GM21786 (cell line): ENCODE measurements around the gene TOB1.

ENCODE experiments used
- ATAC-seq: cut with Tn5 transposase; IDR thresholded peaks from one replicate; pipeline ENCODE4 v1.9.1; 2021; ENCODE audit not compliant: unreplicated experiment

The TOB1 gene

DNA sequence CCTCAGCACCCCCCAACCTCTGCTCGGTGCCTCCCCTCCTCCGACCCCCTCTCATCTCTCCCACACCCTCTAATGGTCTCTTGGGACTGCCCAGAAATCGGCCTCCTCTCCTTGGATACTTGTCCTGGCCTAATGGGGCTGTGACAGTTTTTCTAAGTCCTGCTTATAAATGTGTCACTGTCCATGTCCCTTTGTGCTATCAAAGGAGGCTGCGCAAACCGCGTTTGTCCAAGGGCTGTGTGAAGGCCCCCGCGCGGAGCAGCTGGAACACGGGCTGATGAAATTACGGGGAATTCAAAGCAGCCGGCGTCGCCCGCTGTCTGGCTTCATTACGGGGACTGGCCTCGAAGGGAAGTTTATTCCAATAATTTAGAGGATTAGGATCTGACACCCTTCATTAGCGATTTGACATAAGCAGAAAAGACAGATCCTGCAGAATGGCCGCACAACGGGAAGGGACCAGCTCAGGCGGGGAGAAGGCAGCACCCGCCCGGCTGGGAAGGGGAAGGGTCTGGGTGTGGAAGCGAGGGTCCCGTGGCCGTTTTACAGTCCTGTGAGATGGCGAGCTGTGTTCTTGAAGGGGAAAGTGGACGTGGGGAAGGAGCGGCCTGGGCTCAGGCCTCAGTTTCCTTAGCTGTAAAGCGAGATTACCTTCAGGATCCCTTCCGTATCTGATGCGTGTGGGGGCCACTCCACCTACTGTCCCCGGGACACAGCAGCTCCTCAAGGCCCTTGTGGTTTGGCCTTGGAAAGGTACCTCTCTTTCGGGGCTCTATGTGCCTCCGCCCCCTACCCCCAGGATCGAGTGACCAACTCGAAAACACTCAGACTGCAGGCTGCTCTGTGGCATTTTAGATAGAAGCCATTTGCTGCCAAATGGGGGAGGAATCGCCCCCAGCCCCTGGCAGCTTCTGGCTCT, 32.4 kb downstream of the TOB1 start:
- ATAC-seq, result no peak

DNA sequence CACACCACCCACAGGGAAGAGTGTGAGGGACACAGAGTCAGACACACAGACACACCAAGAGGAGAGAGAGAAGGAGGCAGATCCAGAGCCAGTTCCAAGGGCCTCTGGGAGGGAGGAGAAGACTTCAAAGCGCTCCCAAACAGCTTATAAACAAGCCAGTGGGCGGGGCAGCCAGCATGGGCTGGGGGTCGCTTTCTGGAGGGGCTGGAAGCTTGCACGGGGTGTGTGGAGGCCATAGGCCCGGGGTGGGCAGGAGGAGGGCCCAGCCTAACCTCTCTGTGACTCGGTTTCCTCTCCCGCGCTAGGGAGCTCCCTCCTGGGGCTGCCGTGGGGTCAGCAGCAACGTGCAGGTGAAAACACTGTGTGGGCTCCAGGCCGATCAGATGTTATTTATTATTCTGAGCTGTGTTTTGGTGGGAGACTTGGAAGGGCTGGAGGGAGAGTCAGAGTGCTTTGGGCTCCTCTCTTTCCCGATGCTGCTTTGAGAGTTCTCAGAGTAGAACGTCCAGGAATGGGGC, 33.2 kb downstream of the TOB1 start:
- no peak for ATAC-seq

- ATAC-seq, result no peak
These were observed 33.8 kb downstream of the TOB1 start for GRCh38 chr17:50832267-50832863.

DNA sequence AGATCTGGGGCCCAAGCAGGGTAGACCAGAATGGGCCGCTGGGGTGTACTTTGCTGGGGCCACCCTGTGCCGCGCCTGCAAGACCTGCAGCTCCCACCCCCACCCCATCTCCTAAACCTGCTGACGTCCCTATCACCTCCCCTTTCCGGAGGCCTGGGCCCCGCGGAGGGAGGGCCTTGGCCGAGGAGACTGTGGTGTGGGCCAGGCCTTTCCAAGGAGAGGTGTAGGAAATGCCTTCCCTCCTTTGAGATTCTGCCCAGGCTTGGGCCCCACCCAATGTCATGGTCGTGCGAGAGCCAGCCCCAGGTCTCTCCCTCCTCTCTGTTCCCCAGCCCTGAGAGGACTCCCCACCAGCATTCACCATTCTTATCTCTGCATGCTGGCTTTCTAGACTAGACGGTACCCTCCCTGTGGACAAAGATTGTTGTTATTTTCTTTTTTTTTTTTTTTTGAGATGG, 34.7 kb downstream of the TOB1 start:
- ATAC-seq, result no peak

- ATAC-seq, result no peak
These were observed 35.2 kb downstream of the TOB1 start for GRCh38 chr17:50830994-50831393.

- ATAC-seq, result no peak
These were observed 35.8 kb downstream of the TOB1 start for GRCh38 chr17:50830352-50830751.

- no peak for ATAC-seq
These were observed 36.8 kb downstream of the TOB1 start for GRCh38 chr17:50829332-50829731.

- peak; percentile 86 for ATAC-seq
These were observed 37.5 kb downstream of the TOB1 start for GRCh38 chr17:50828508-50829170.

- no peak for ATAC-seq
These were observed 41.0 kb downstream of the TOB1 start for GRCh38 chr17:50825188-50825587.

DNA sequence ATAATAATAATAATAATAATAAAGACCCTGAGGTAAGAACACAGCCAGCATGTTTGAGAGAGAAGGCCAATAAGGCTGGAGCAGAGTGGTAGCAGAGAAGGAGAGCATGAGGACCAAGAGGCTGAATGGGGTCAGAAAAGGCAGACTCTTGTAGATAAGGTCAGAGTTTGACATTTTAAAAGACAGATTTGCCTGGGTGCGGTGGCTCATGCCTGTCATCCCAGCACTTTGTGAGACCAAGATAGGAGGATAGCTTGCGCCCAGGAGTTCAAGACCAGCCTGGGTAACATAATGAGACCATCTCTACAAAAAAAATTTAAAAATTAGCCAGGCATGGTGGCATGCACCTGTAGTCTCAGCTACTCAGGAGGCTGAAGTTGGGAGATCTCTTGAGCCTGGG, 41.7 kb downstream of the TOB1 start:
- no peak for ATAC-seq

GRCh38 chr17:50822550-50822949, 43.6 kb downstream of the TOB1 start:
- ATAC-seq, result no peak

GRCh38 chr17:50820651-50821050, 45.5 kb downstream of the TOB1 start:
- no peak for ATAC-seq

GRCh38 chr17:50818921-50819657, 47.1 kb downstream of the TOB1 start:
- no peak for ATAC-seq

DNA sequence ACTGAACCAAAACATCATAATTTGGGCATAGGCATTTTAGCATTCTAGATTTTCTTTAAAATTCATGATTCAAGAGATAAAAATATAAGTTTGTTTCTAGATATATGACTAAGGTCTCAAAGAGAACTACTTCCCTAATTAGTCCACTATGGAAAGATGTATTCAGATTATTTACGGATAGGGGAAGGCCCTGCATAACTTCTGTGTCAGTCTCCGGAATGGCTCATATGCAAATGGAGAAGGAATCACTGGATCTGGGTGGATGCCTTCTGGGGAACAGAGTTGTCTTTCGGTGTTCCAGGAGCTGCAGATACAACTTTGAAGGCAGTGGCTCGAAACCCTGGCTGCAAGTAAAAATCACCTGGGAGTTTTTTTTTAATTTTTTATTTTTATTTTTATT, 47.9 kb downstream of the TOB1 start:
- ATAC-seq, result no peak

GRCh38 chr17:50817838-50818237, 48.3 kb downstream of the TOB1 start:
- no peak for ATAC-seq

DNA sequence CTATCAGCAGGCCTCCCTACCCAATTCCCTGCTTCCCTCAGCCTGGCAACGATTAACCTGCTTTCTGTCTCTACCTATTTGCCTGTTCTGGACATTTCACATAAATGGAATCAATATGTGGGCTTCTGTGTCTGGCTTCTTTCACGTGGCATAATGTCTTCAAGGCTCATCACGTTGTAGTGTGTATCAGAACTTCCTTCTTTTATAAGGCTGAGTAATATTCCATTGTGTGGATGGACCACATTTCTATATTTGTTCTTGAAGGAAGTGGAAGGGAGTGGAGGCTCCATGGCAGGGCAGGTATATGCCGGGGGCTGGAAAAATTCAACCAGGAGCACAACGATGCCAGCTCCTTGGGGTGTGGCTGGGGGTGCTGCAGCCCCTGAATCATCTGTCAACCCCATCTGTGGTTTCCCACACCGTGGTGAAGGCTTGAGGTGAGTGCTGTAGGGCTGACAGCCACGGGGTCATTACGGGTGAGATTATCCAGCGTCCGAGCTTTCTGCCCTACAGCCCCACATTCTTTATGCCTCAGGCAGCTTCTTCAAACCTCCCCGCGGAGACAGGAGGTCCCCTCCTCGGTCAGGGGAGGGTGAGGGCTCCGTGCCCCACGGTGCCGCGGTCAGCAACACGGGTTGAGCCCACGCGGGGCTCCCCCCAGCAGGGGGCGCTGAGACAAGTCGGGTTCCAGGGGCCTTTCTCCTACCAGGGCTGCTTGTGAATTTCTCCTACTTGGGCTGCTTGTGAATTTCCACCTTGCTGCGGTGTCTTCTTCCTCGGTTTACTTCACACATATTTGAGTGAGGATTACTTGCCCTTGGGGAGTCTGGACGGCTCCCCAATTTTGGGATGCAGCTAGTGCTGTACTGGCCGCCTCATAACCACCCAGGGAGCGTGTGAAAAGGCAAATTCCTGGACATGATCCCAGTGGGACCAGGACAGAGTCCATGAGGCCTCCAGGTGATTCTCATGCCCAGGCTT, 49.1 kb downstream of the TOB1 start:
- ATAC-seq, result no peak

DNA sequence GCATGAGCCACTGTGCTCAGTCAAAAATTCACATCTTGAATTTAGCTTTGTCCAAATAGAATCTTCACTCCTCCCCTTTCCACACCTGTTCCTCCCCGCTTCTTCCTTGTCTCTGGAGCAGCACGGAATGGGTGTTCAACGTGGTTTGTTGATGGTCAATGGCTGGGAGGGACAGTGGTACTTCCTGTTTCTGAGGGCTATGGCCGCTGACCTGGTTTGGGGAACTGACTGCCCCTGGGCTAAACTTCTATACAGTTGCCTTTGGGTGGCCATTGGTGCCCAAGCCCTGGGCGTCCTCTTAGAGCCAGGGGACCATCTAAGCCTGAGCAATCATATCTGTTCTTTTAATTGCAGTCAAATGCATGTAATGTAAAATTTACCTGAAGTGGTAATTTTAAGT, 49.9 kb downstream of the TOB1 start:
- no peak for ATAC-seq

DNA sequence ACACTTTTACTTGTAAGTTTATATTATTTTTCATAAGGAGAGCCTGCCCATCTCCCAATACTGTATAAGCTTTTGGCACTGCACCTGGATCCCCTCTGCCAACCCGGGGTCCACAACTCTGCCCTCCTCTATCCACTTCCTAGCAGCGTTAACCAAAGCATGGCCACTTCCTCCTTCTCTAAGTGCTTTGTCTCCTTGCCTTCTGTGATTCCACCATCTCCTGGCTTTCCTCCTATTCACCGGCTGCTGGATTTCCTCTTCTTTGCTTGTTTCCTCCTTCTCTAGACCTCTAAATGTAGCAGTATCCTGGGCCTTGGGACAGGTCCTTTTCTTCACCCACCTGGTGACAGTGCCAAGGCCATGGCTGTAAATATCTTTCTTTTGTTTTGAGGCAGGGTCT, 50.8 kb downstream of the TOB1 start:
- ATAC-seq, result no peak

DNA sequence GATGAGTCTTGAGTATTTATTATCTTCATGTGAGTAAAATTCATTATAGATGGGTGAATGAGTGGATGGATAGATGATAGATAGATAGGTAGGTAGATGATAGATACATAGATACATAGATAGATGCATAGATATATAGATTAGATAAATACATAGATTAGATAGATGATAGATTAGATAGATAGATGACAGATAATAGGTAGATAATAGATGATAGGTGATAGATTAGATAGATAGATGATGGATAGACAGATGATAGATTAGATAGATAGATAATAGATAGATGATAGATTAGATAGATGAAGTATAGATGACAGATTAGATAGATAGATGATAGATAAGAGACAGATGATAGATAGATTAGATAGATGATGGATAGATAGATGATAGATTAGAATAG, 52.6 kb downstream of the TOB1 start:
- no peak for ATAC-seq
